AG09309 (cell line): ENCODE data around the gene GLI3.

Experiments used
- DNase-seq: peaks from one replicate; pipeline ENCODE4 v3.0.0-alpha.2; 2010; ENCODE audit warnings: low read depth
- H3K4me3 ChIP-seq: 2 replicates; pipeline ENCODE4 v1.5.1; 2011; ENCODE audit warnings: mild to moderate bottlenecking, low read depth, low read length, moderate library complexity; ENCODE audit not compliant: control insufficient read depth
- TF ChIP-seq, protein P1 (sequence below): IDR thresholded peaks from 2 replicates; pipeline ENCODE4 v1.5.1; 2011; ENCODE audit warnings: mild to moderate bottlenecking, low read depth, low read length, inconsistent platforms; ENCODE audit not compliant: insufficient read depth, control insufficient read depth; ENCODE audit errors: missing control alignments

GLI3 gene

DNA sequence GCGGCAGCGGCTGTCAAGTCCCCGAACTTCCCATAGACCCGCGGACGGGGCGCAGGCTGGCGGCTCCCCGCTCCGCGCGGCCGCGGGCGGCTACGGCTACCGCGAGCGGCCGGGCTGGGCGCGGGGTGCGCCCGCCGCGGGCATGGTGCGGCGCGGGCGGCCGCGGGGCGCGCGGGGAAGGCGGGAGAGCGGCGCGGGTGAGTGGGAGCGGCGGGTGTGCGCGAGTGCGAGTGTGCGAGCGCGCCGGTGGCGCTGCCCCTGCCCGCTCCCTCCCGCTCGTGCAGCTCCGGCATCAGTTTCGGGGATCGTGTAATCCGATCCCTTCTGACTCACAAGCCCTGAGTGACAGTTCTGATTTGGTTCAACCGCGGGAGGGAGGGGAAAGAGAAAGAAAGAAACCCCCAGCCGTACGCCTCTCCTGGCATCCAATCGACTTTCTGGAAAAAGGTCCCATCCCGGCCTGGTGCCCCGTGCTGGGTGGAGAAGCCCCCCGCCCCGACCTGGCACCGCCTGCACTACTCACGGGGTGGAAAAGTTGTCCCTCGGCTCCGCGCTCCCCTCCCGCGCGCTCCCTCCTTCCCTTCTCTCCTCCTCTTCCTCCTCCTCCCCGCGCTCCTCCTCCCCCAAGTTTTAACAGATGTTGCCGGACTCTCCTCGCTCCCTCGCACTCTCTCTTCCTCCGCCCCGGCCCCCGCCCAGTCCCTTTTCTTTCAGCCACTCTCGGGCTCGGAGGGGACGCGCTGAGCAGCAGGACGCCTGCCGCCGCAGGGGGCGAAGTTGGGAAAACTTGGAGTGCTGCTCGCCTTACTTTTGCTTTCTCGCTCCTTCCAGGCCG lies at the start of gene GLI3:
TSS of gene GLI3 (minus strand) at position 234 of the 835 bp plus-strand sequence. CDS start 13,956 bp downstream, outside the sequence.
- TF ChIP-seq, protein P1, sequence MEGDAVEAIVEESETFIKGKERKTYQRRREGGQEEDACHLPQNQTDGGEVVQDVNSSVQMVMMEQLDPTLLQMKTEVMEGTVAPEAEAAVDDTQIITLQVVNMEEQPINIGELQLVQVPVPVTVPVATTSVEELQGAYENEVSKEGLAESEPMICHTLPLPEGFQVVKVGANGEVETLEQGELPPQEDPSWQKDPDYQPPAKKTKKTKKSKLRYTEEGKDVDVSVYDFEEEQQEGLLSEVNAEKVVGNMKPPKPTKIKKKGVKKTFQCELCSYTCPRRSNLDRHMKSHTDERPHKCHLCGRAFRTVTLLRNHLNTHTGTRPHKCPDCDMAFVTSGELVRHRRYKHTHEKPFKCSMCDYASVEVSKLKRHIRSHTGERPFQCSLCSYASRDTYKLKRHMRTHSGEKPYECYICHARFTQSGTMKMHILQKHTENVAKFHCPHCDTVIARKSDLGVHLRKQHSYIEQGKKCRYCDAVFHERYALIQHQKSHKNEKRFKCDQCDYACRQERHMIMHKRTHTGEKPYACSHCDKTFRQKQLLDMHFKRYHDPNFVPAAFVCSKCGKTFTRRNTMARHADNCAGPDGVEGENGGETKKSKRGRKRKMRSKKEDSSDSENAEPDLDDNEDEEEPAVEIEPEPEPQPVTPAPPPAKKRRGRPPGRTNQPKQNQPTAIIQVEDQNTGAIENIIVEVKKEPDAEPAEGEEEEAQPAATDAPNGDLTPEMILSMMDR, result peak; percentile 27
- peak within 1 kb of the TSS; percentile 85 for H3K4me3 ChIP-seq
- DNase-seq, result peak; percentile 76

DNA sequence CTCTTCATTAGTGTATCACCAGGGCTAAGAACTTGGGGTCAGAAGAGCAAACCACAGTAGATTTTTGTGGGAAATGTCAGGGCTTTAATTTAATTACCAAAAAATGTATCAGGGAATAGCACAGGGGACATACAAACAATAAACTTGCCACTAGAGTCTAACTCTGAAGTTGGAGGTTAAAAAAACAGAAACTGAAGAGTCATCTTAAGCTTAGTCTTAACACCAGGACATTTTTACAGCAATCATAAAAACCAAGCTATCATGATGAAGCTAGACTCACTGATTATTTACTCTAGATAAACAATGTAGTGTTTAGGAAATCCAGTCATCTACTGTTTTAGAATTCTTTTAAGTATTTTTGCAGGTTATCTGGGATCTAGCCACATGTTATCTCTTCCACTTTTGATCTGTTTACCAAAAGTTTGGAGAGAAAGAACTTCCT lies 48.4 kb upstream of the GLI3 start:
- H3K4me3 ChIP-seq, result no peak overlapping the region
- TF ChIP-seq, protein P1, result no peak
- DNase-seq, result no peak

DNA sequence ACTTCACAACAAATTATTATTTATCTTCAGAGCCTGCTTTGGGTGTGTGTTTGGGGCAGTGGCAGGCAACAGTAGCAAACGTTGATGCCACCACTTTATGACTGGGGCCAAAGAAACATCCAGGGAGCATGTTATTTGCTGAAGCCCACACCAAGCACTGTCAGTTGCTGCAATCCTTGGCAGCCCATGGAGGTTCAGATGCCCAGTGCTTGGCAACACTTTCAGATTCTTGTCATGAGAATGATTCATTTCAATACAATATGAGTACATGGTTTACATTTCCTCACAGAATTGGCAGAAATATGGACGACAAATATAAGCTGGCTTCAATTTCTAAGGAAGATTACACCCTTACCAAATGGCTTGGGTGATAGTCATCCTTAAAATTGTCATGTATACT lies 46.5 kb upstream of the GLI3 start:
- DNase-seq, result no peak
- TF ChIP-seq, protein P1, result no peak
- H3K4me3 ChIP-seq, result no peak overlapping the region

DNA sequence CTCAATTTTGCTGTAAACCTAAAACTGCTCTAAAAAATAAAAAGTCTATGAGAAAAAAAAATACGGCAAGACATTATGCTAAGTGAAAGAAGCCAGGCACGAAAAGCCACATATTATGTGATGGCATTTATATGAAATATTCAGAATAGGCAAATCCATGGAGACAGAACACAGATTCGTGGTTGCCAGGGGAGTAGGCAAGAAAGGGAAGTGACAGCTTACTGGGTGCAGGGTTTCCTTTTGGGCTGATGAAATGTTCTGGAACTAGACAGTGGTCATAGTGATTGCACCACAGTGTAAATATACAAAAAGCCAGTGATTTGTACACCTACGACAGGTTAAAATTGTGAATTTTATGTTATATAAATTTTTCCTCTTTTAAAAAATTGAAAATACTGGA lies 41.3 kb upstream of the GLI3 start:
- no peak for DNase-seq
- TF ChIP-seq, protein P1, result no peak
- no peak overlapping the region for H3K4me3 ChIP-seq

DNA sequence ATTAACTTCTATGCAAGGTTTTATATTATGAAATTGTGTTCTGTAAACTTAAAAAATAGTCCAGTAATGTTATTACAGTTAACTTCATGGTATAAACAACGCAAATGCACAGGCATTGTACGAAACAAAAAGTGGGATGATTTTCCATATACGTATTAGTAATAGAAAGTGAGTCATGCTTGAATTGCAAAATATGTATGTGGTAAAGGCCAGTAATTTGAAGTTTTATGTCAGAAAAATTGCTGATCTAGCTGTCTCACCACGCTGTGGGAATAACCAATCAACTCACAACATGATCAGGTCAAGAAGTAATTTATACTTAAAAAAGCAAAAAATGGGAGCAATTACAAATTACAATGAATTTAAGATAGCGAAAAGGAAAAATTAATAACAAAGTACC lies 37.0 kb upstream of the GLI3 start:
- TF ChIP-seq, protein P1, result no peak
- DNase-seq, result no peak
- H3K4me3 ChIP-seq, result no peak overlapping the region

DNA sequence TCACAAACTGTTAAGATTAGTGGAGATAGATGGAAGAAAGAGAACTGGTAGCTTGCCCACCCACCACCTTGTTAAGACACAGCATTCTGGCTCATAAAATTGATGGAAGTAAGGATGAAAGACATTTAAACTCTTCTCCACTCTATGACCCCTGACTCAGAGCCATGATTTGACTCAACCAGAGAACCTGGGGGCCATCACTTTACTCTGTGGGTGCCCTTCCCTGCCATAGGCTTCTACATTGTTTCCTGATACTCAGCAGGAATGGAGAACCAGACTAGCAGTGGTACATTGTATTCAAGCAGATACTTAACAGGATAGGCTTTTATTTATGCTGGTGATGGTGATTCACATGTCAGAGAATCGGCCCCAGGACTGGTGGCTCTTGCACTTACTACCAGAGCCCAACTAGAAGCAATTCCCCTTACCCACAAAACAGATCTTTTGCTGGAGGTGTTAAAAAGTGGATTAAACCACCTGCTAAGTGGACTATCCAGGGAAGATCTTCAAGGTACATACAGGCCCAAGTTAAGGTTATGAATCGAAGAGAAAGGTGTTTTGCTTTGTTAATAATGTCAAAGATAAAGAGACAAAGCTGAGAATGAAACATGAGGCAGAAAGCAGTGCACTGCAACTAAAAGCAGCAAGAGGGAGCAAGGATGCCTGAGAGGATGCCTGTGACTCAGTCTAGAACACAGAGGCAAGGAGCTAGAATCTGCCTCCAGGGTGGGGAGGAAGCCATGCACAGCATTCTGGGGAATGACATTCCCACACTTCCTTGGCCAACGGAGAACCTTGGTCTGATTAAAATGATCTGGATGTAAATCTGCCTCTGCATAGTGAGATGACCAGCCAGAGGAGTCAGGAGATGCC lies 36.0 kb upstream of the GLI3 start:
- TF ChIP-seq, protein P1, result peak; percentile 73
- no peak overlapping the region for H3K4me3 ChIP-seq
- peak; percentile 44 for DNase-seq
